Activated CD8-positive, alpha-beta T cell treated with anti-CD3 and anti-CD28 coated beads for 36 hours (primary cell): Measurements from ENCODE around the gene HSD17B8. TPM values are rescaled to one million over a fixed set of nuclear protein-coding genes. Genes with fewer than 3 reads are reported as not detected.
A peak's percentile ranks its signal among the peaks of the same experiment; 100 is the strongest.

Source experiments
- ATAC-seq: fragments of 200-7000 bp; cut with Tn5 transposase; one replicate; pipeline ENCODE4 v1.10.0; 2021; ENCODE audit warnings: mild to moderate bottlenecking, moderate library complexity
- CTCF ChIA-PET: fragments of 350-600 bp; sonication (Branson Sonifier 250); formaldehyde crosslinking; loops from one replicate; lab custom pipeline; 2021; ENCODE audit warnings: antibody characterized with exemption; lab: Charles Lee
- POLR2A ChIA-PET: fragments of 350-600 bp; sonication (Branson Sonifier 250); formaldehyde crosslinking; loops from one replicate; lab custom pipeline; 2021; ENCODE audit warnings: antibody characterized with exemption; lab: Charles Lee
- DNase-seq: peaks from one replicate; pipeline ENCODE4 v3.0.0-alpha.2; 2020
- H3K27ac Mint-ChIP-seq: one replicate; pipeline ENCODE4 v1.8.0; 2021; ENCODE audit warnings: mild to moderate bottlenecking, mixed read lengths
- H3K27me3 Mint-ChIP-seq: one replicate; pipeline ENCODE4 v1.8.0; 2021; ENCODE audit warnings: mixed read lengths
- H3K36me3 Mint-ChIP-seq: one replicate; pipeline ENCODE4 v1.8.0; 2021; ENCODE audit warnings: low read depth, mixed read lengths
- H3K4me1 Mint-ChIP-seq: one replicate; pipeline ENCODE4 v1.8.0; 2021; ENCODE audit warnings: low read depth, mixed read lengths
- H3K4me3 Mint-ChIP-seq: one replicate; pipeline ENCODE4 v1.8.0; 2021; ENCODE audit warnings: mild to moderate bottlenecking, moderate library complexity, mixed read lengths
- H3K9me3 Mint-ChIP-seq: one replicate; pipeline ENCODE4 v1.8.0; 2021; ENCODE audit warnings: mixed read lengths
- CTCF ChIP-seq: fragments of 200-600 bp; IDR thresholded peaks from one replicate; pipeline ENCODE4 v1.8.0; 2022; ENCODE audit warnings: antibody characterized with exemption, mild to moderate bottlenecking
- intact Hi-C: fragments of 100-400 bp; cut with micrococcal nuclease; formaldehyde crosslinking; loops from one replicate; pipeline ENCODE4 v1.10.0; 2022
- total RNA-seq, 2 experiments: library from RNA; stranded (reverse); gene quantifications; one replicate each; pipeline ENCODE4 v1.2.3, GENCODE V29; 2021

The HSD17B8 gene
- 10 to 100 TPM; 40.6 to 42.0 TPM for total RNA-seq

- DNase-seq (peak; percentile 98), ATAC-seq (peak; percentile 56)
- H3K4me1 Mint-ChIP-seq = peaks cover 60% of the 10 kb centered on the region
- peak within 1 kb of the TSS; percentile 99 for H3K27ac Mint-ChIP-seq
- H3K36me3 Mint-ChIP-seq = peaks cover 47% of the 10 kb centered on the region
- CTCF ChIA-PET = interaction anchor here (0.8 to 2.0 kb wide), 4 partner anchors 12 to 186 kb away, joined by 3 to 13 read pairs (median 4); partner anchors contain the start of genes RPS18 and VPS52
- H3K27me3 Mint-ChIP-seq = no peaks in the 10 kb centered on the region
- no peak for TF ChIP-seq CTCF
- POLR2A ChIA-PET = interaction anchor here (0.8 to 2.4 kb wide), 14 partner anchors 8 to 351 kb away, joined by 3 to 18 read pairs (median 4); partner anchors contain the start of genes PSMB9, RGL2, RPS18 and TAP1
- intact Hi-C loops = no loop called here
- peak within 1 kb of the TSS; percentile 98 for H3K4me3 Mint-ChIP-seq
- H3K9me3 Mint-ChIP-seq = no peaks in the 10 kb centered on the region
Observed at GRCh38 chr6:33204415-33205190, at the start of gene HSD17B8. TSS of gene HSD17B8 (plus strand) at chr6:33204655. CDS start at chr6:33204669, 14 bp downstream.

GRCh38 chr6:33156561-33156960 is 47.9 kb upstream of the HSD17B8 start:
- POLR2A ChIA-PET = no interaction called here
- no peak overlapping the region for H3K27ac Mint-ChIP-seq
- no peak for DNase-seq
- TF ChIP-seq CTCF = no peak
- CTCF ChIA-PET = interaction anchor here (1.3 to 1.6 kb wide), 4 partner anchors 9 to 92 kb away, joined by 3 to 6 read pairs (median 6); no protein-coding TSS in a partner anchor
- peaks cover 7% of the 10 kb centered on the region for H3K27me3 Mint-ChIP-seq
- no peak for ATAC-seq
- H3K36me3 Mint-ChIP-seq = no peaks in the 10 kb centered on the region
- H3K9me3 Mint-ChIP-seq = peaks cover 10% of the 10 kb centered on the region
- peaks cover 6% of the 10 kb centered on the region for H3K4me1 Mint-ChIP-seq
- intact Hi-C loops = no loop called here
- H3K4me3 Mint-ChIP-seq = no peak overlapping the region

GRCh38 chr6:33156964-33157363 is 47.5 kb upstream of the HSD17B8 start:
- ChIA-PET CTCF (interaction anchor here (0.7 to 1.6 kb wide), 5 partner anchors 9 to 92 kb away, joined by 3 to 6 read pairs (median 6); no protein-coding TSS in a partner anchor), POLR2A (no interaction called here)
- ATAC-seq (no peak), DNase-seq (no peak)
- TF ChIP-seq CTCF = no peak
- Mint-ChIP-seq H3K4me3 (no peak overlapping the region), H3K27ac (no peak overlapping the region), H3K27me3 (peaks cover 7% of the 10 kb centered on the region), H3K4me1 (peaks cover 10% of the 10 kb centered on the region), H3K9me3 (peaks cover 7% of the 10 kb centered on the region), H3K36me3 (no peaks in the 10 kb centered on the region)
- intact Hi-C loops = no loop called here

GRCh38 chr6:33160096-33160495 is 44.4 kb upstream of the HSD17B8 start:
- TF ChIP-seq CTCF = no peak
- Mint-ChIP-seq H3K4me3 (no peak overlapping the region), H3K27ac (no peak overlapping the region), H3K4me1 (peaks cover 12% of the 10 kb centered on the region), H3K36me3 (no peaks in the 10 kb centered on the region), H3K9me3 (no peaks in the 10 kb centered on the region), H3K27me3 (peaks cover 3% of the 10 kb centered on the region)
- ChIA-PET POLR2A (interaction anchor here (2.4 kb wide), 1 partner anchor 89 kb away, joined by 7 read pairs; no protein-coding TSS in a partner anchor), CTCF (interaction anchor here (1.0 to 4.5 kb wide), 9 partner anchors 9 to 111 kb away, joined by 3 to 65 read pairs (median 5); partner anchors contain the start of gene VPS52)
- intact Hi-C loops = loop anchor here (5.0 to 10.0 kb wide), 2 partner anchors 37 to 85 kb away; no protein-coding TSS in a partner anchor
- ATAC-seq (no peak), DNase-seq (no peak)
